H9 (cell line): ENCODE data around the gene COMMD1. TPM values are rescaled to one million over a fixed set of nuclear protein-coding genes. Genes with fewer than 3 reads are reported as not detected.

Experiments
- DNase-seq: peaks from one replicate; pipeline ENCODE4 v3.0.0-alpha.2; 2017
- H2AFZ ChIP-seq: one replicate; pipeline ENCODE4 v1.6.1; 2013; ENCODE audit warnings: mild to moderate bottlenecking, low read length, control low read depth, moderate library complexity
- H2AK5ac ChIP-seq: 2 replicates; pipeline ENCODE4 v1.6.1; 2013; ENCODE audit warnings: low read length, control low read depth, mixed read lengths; ENCODE audit not compliant: insufficient read length
- H2BK120ac ChIP-seq: one replicate; pipeline ENCODE4 v1.6.1; 2013; ENCODE audit warnings: low read depth, mild to moderate bottlenecking, low read length, control low read depth, inconsistent platforms; ENCODE audit not compliant: poor library complexity, severe bottlenecking
- H2BK12ac ChIP-seq: 2 replicates; pipeline ENCODE4 v1.6.1; 2013; ENCODE audit warnings: low read length, control low read depth, mixed read lengths, low read depth; ENCODE audit not compliant: insufficient read length
- H2BK15ac ChIP-seq: 2 replicates; pipeline ENCODE4 v1.6.1; 2013; ENCODE audit warnings: low read depth, low read length, control low read depth
- H2BK20ac ChIP-seq: one replicate; pipeline ENCODE4 v1.6.1; 2013; ENCODE audit warnings: low read depth, mild to moderate bottlenecking, low read length, control low read depth, inconsistent platforms; ENCODE audit not compliant: poor library complexity, severe bottlenecking
- H2BK5ac ChIP-seq: 2 replicates; pipeline ENCODE4 v1.6.1; 2013; ENCODE audit warnings: low read length, control low read depth, mixed read lengths; ENCODE audit not compliant: insufficient read length
- H3K14ac ChIP-seq: 2 replicates; pipeline ENCODE4 v1.6.1; 2013; ENCODE audit warnings: low read length, control low read depth; ENCODE audit not compliant: insufficient read depth
- H3K18ac ChIP-seq: 2 replicates; pipeline ENCODE4 v1.6.1; 2013; ENCODE audit warnings: low read depth, mild to moderate bottlenecking, mixed read lengths, low read length, control low read depth; ENCODE audit not compliant: insufficient read length
- H3K23ac ChIP-seq: 2 replicates; pipeline ENCODE4 v1.6.1; 2013; ENCODE audit warnings: low read length, control low read depth, mixed read lengths, low read depth; ENCODE audit not compliant: insufficient read length
- H3K23me2 ChIP-seq: 2 replicates; pipeline ENCODE4 v1.6.1; 2013; ENCODE audit warnings: low read depth, mild to moderate bottlenecking, mixed read lengths, low read length, control low read depth; ENCODE audit not compliant: insufficient read length, poor library complexity, severe bottlenecking
- H3K27ac ChIP-seq: 2 replicates; pipeline ENCODE4 v1.5.1; 2013; ENCODE audit warnings: low read length, control low read depth, mixed read lengths, low read depth; ENCODE audit not compliant: insufficient read length
- H3K27me3 ChIP-seq: 2 replicates; pipeline ENCODE4 v1.6.1; 2013; ENCODE audit warnings: low read length, control low read depth, inconsistent platforms; ENCODE audit not compliant: insufficient read depth
- H3K4ac ChIP-seq: 2 replicates; pipeline ENCODE4 v1.6.1; 2013; ENCODE audit warnings: low read depth, mild to moderate bottlenecking, control low read depth, inconsistent platforms, low read length, moderate library complexity
- H3K4me1 ChIP-seq: 2 replicates; pipeline ENCODE4 v1.6.1; 2013; ENCODE audit warnings: low read length, control low read depth, inconsistent platforms; ENCODE audit not compliant: insufficient read depth
- H3K4me2 ChIP-seq: 2 replicates; pipeline ENCODE4 v1.6.1; 2013; ENCODE audit warnings: low read length, control low read depth, mixed read lengths; ENCODE audit not compliant: insufficient read length, insufficient read depth
- H3K56ac ChIP-seq: 2 replicates; pipeline ENCODE4 v1.6.1; 2013; ENCODE audit warnings: low read depth, mild to moderate bottlenecking, mixed read lengths, low read length, control low read depth; ENCODE audit not compliant: insufficient read length
- H3K79me1 ChIP-seq: 2 replicates; pipeline ENCODE4 v1.6.1; 2013; ENCODE audit warnings: low read depth, mild to moderate bottlenecking, moderate library complexity, low read length, control low read depth, inconsistent platforms; ENCODE audit not compliant: insufficient read depth, poor library complexity, severe bottlenecking
- H3K79me2 ChIP-seq: 2 replicates; pipeline ENCODE4 v1.6.1; 2013; ENCODE audit warnings: low read length, control low read depth, inconsistent platforms; ENCODE audit not compliant: insufficient read depth
- H3K9ac ChIP-seq: 2 replicates; pipeline ENCODE4 v1.6.1; 2013; ENCODE audit warnings: low read length, control low read depth, mixed read lengths; ENCODE audit not compliant: insufficient read length; ENCODE audit errors: extremely low read depth
- H3K9me3 ChIP-seq: one replicate; pipeline ENCODE4 v1.6.1; 2013; ENCODE audit warnings: low read depth, low read length, inconsistent platforms; ENCODE audit not compliant: control insufficient read depth
- H3T11ph ChIP-seq: one replicate; pipeline ENCODE4 v1.6.1; 2013; ENCODE audit warnings: mild to moderate bottlenecking, low read length, control low read depth, inconsistent platforms
- H4K20me1 ChIP-seq: one replicate; pipeline ENCODE4 v1.6.1; 2013; ENCODE audit not compliant: control insufficient read depth, insufficient read length, insufficient read depth
- H4K5ac ChIP-seq: 2 replicates; pipeline ENCODE4 v1.6.1; 2013; ENCODE audit warnings: low read depth, mild to moderate bottlenecking, mixed read lengths, low read length, control low read depth; ENCODE audit not compliant: insufficient read length
- H4K8ac ChIP-seq: replicated peaks from 2 replicates; pipeline ENCODE4 v1.6.1; 2013; ENCODE audit warnings: low read length, control low read depth, mixed read lengths, low read depth; ENCODE audit not compliant: insufficient read length
- H4K91ac ChIP-seq: 2 replicates; pipeline ENCODE4 v1.6.1; 2013; ENCODE audit warnings: low read depth, mild to moderate bottlenecking, moderate library complexity, mixed read lengths, low read length, control low read depth; ENCODE audit not compliant: insufficient read length
- H3K27ac Mint-ChIP-seq, 3 experiments: 2 replicates in 2 of 3; 3 replicates in 1 of 3; pipeline ENCODE4 v1.8.0; 2020 to 2021; ENCODE audit warnings: mixed read lengths in 3 of 3, mild to moderate bottlenecking in 1 of 3, moderate library complexity in 1 of 3
- H3K27me3 Mint-ChIP-seq: 2 replicates; pipeline ENCODE4 v1.8.0; 2021; ENCODE audit warnings: low read depth, mild to moderate bottlenecking, moderate library complexity, mixed read lengths
- H3K36me3 Mint-ChIP-seq, 3 experiments: 2 replicates in 2 of 3; 3 replicates in 1 of 3; pipeline ENCODE4 v1.8.0; 2020 to 2021; ENCODE audit warnings: low read depth in 3 of 3, mixed read lengths in 3 of 3; ENCODE audit not compliant: insufficient read depth in 1 of 3
- H3K4me1 Mint-ChIP-seq, 2 experiments: 2 replicates each; pipeline ENCODE4 v1.8.0; 2020; ENCODE audit warnings: mixed read lengths in 2 of 2
- H3K4me3 Mint-ChIP-seq, 2 experiments: 2 replicates in 1 of 2; 3 replicates in 1 of 2; pipeline ENCODE4 v1.8.0; 2020 to 2021; ENCODE audit warnings: mild to moderate bottlenecking in 2 of 2, mixed read lengths in 2 of 2, moderate library complexity in 1 of 2
- H3K9me3 Mint-ChIP-seq, 2 experiments: 2 replicates in 1 of 2; 3 replicates in 1 of 2; pipeline ENCODE4 v1.8.0; 2020; ENCODE audit warnings: mild to moderate bottlenecking in 2 of 2, mixed read lengths in 2 of 2, moderate library complexity in 1 of 2
- WGBS: extraction: QIAGEN DNeasy Blood & Tissue Kit; methylation state at CpG from one replicate; pipeline ENCODE4 v1.1.7; 2013; ENCODE audit warnings: missing lambda C conversion rate, low lambda C conversion rate, mixed read lengths; ENCODE audit not compliant: insufficient read length; ENCODE audit errors: extremely low coverage; 5-methylcytosine and 5-hydroxymethylcytosine counted together
- total RNA-seq: library from RNA; stranded (reverse); gene quantifications from 2 replicates; pipeline ENCODE4 v1.2.1, GENCODE V29; 2021
- TF ChIP-seq, protein P1 (sequence below): fragments of 200-600 bp; sonication (generic); conservative IDR thresholded peaks from 3 replicates; pipeline ENCODE4 v1.8.0; 2021; ENCODE audit warnings: antibody characterized with exemption, mild to moderate bottlenecking

The COMMD1 gene
- total RNA-seq, 1 experiment from 2014 or later = 31.5 TPM

DNA sequence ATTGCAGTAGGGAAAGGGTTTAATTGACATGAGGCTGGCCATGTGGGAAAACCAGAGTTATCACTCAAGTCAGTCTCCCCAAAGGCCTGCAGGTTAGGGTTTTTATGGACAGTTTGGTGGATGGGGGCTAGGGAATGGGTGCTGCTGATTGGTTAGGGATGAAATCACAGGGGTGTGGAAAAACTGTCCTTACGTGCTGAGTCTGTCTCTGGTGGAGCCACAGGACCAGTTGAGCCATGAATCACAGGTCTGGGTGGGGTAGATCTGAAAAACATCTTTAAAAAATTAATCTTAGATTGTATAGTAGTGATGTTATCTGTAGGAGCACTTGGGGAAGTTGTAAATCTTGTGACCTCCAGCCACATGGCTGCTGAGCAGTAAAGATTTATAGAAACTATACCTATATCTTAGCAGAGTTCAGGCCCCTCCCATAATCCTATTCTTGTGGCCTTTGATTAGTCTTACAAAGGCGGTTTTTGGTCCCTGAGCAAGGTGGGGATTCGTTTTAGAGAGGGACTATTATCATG is 139.6 kb downstream of the COMMD1 start:
- Histone ChIP-seq H3K18ac (no peak overlapping the region), H3K9me3 (no peaks in the 10 kb centered on the region), H3K79me2 (no peaks in the 10 kb centered on the region), H4K91ac (no peak overlapping the region), H2BK15ac (no peak overlapping the region), H3K23ac (no peak overlapping the region), H3K79me1 (no peaks in the 10 kb centered on the region), H3K4me2 (no peak overlapping the region), H3K56ac (no peak overlapping the region), H4K20me1 (no peaks in the 10 kb centered on the region), H2BK12ac (no peak overlapping the region), H2BK120ac (no peak overlapping the region), H3K14ac (no peak overlapping the region), H2BK5ac (no peak overlapping the region), H3K9ac (no peak overlapping the region), H4K8ac (no peak overlapping the region), H2AK5ac (no peak overlapping the region), H3K4me1 (peaks cover 3% of the 10 kb centered on the region; the same call in 1 of the 2 replicates), H3T11ph (no peak overlapping the region), H2AFZ (no peak overlapping the region), H3K27ac (no peak overlapping the region), H2BK20ac (no peak overlapping the region), H3K23me2 (no peaks in the 10 kb centered on the region), H4K5ac (no peak overlapping the region), H3K4ac (no peak overlapping the region), H3K27me3 (no peaks in the 10 kb centered on the region)
- Mint-ChIP-seq H3K4me3 (no peak overlapping the region), H3K9me3 (peaks cover 7 to 21% of the 10 kb centered on the region in 2 experiments), H3K4me1 (peaks cover 15% of the 10 kb centered on the region in 2 experiments), H3K36me3 (peaks cover 12 to 20% (median 19%) of the 10 kb centered on the region in 3 experiments), H3K27me3 (peaks cover 1% of the 10 kb centered on the region; the same call in 1 of the 2 replicates), H3K27ac (no peak overlapping the region)
- DNase-seq = no peak
- TF ChIP-seq, protein P1, sequence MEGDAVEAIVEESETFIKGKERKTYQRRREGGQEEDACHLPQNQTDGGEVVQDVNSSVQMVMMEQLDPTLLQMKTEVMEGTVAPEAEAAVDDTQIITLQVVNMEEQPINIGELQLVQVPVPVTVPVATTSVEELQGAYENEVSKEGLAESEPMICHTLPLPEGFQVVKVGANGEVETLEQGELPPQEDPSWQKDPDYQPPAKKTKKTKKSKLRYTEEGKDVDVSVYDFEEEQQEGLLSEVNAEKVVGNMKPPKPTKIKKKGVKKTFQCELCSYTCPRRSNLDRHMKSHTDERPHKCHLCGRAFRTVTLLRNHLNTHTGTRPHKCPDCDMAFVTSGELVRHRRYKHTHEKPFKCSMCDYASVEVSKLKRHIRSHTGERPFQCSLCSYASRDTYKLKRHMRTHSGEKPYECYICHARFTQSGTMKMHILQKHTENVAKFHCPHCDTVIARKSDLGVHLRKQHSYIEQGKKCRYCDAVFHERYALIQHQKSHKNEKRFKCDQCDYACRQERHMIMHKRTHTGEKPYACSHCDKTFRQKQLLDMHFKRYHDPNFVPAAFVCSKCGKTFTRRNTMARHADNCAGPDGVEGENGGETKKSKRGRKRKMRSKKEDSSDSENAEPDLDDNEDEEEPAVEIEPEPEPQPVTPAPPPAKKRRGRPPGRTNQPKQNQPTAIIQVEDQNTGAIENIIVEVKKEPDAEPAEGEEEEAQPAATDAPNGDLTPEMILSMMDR = no peak
- no CpG with 5 or more reads among the region's 3 CpGs for WGBS
